GM21576 (cell line): Measurements from ENCODE around the gene OCSTAMP.
A peak's percentile ranks its signal among the peaks of the same experiment; 100 is the strongest.

Experiments
- ATAC-seq: cut with Tn5 transposase; IDR thresholded peaks from one replicate; pipeline ENCODE4 v1.9.1; 2021; ENCODE audit warnings: mild to moderate bottlenecking, moderate library complexity; ENCODE audit not compliant: unreplicated experiment

The OCSTAMP gene

DNA sequence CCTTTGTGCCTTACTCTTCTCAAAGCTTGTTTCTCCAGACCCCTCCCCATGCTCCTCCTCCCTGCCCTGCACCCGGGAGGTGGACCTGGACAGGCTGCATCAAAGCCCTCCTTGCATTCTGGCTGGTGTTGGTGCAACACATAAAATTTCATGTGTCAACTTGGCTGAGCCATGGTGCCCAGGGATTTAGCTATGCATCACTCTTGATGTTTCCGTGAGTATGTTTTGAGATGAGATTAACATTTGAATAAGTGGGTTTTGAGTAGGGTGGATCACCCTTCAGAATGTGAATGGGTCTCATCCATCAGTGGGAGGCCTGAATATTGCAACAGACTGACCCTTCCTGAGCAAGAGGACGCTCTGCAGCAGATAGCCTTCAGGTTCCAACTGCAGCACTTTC is 4.4 kb upstream of the OCSTAMP start:
- no peak for ATAC-seq

DNA sequence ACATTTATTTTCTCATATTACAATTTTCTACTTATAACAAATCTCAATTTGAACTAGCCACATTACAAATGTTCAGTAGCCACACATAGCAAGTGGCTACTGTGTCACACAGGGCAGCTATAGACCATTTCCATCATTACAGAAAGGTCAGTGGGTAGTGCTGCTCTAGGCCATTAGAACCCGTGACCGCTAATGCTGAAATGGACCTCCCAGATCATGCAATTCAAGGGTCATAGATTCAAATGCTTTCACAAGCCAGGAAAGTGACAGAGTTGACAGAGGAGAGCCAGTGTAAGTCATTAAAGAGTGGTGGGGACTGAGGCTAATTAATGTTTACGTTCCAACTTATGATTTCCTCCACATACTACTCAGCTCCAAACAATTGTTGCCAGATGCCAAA is 3.5 kb upstream of the OCSTAMP start:
- no peak for ATAC-seq

DNA sequence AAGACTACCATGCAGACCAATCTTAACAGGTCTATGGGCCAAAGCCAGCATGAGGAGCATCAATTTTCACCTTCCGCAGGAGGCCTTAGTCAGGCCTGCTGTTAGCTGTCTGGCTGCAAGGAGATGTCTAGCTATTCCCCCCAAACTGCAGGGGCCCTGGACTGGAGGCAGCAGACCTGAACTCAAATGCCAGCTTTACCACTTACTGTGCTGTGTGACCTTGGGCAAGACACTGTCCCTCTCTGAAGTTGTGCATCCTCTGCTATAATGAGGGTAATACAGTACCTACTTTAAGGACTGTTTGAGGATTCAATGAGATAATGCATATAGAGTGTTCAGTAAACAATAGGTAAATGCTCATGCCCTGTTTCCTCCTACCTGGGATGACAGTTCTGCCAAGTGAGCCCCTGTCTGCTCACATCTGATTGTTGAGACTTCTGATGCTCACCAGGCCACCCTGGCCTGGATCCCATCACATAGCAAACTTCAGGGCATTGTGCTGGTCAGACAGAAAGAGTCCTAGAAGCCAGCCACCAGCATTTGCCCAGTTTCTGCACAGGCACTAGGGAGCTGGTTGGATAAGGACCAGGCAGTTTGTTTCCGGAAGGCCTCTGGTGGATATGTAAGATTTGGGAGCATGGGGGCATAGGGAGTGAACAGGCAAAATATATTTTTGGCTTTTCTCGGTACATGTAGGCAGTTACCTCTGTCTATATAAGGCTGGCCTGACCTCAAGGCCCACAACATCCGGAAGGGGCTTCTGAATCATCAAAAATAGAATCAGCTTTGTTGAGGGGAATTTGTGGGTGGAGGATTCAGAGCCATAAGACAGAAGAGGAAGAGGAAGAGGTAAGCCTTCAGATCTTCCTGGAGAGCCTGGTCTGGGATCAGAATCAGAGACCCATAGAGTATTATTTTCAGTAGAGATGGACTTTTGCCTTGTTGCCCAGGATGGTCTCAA is 2.3 kb upstream of the OCSTAMP start:
- ATAC-seq = peak; percentile 75

DNA sequence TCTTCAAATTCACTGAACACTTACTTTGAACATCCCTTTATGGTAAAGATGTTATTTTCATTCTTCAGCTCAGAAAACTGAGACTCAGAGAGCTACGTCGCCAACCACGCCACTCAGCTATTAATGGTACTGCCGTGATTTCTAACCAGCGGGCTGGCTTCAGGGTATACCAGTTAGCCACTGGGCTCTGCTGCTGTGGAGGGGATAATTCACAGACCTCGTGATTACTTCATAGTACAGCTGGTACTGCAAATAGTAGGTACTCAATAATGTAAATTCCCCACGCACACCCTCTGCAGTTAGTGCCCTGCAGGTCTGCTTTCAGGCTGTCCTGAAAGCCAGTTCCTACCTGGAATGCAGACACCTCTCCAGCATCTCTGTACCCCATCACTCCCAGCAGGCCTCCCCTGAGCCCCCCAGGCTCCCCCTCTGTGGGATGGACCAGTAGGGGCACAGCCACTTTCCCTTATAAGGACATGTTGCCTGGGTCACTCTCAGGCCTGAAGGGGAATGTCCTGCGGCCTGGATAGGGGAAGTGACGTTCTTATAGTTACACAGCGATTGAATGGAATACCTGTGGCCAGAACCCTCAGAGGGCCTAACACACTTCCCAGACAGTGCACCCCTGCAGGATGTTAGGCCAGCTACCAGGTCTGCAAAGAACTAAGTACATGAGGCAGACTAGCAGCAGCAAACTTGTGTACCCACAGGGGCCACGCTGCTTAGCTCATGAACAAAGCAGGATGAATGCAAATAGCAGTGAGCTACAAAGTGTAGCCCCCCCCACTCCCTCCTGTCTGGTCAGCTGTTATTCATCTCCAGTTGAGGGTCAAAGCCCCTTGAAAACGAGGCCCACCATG is 1.3 kb upstream of the OCSTAMP start:
- no peak for ATAC-seq

DNA sequence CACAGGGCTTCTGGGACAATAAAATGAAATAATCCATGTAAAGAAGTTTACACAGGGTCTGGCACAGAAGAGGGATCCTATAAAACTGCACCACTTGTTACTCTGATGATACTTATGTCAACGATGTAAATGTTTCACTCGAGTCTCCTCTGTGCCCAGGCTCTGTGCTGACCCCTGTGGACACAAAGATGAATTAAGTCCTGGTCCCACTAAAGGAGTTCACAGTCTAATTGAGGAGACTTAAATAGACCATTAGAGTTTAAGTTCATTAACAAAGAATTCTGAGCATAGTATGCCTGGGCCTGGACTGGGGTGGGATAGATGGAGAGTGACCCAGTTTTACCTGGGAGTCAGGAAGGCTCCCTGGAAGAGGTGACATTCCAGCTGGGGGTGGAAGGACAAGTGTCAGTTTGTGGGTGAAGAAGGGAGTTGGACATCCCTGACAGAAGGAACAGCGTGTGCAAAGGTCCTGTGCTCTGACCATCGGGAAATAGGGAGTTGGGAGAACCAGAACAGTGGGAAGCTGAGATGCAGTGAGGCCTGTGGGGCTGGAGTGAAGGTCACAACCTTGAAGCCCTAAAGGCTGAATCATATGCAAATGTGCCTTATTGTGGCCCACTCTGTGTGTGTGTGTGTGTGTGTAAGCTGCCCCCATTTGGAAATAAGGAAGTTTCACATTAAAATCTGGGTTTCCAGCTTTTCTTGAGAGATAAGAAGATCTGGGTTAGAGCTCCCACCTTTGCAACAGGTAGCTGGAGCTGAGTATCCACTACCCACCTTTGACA is 1.1 kb downstream of the OCSTAMP start:
- no peak for ATAC-seq

DNA sequence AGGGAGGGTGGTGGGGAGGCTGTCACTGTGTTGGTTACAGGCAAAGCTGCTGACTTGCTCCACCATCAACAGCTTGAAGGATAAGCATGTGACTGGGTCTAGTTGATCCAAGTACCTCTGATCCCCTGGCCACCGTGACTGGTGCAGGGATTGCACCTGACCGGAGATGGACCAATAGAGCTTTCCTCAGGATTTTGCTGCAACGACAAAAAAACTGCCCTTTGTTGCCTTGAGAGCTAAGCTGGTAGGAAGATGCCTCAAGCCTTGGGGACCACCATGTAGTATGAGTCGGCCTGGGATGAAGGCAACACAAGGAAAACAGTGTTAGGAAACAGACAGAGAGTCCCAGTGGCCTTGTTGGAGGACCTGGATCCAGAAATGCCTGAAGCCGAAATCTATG is 1.8 kb downstream of the OCSTAMP start:
- no peak for ATAC-seq

DNA sequence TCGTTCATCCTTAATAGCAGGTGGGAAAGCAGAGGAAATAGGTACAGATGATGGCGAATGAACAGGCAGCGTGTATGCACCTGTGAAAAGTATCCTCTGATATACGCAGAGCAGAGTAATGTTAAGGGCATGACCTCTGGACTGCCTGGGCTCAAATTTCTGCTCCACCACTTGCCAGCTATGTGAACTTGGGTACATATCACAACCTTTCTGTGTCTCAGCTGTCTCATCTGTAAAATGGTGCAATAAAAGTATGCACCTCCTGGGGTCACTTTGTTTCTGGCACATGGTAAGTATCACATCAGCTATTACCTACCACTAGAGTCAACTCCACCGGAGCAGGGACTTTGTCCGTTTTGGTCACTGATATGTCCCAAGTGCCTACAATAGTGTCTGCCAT is 2.5 kb downstream of the OCSTAMP start:
- ATAC-seq = no peak

DNA sequence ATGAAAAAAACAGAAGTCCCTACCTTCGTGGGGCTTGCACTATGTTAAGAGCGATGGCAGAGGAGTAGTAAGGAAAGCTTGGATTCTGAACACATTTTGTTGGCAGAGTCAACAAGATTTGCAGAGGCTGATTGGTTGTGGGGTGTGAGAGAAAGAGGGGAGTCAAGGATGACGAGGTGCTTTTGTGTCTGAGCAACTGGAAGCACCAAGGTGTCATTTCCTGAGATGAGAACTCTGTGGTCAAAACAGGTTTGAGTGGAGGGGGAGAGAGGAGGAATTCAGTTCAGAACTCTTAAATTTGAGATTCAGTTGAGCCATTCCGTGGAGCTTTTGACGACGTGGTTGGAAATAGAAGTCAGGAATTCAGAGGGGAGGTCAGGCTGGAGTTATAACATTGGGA is 3.5 kb downstream of the OCSTAMP start:
- no peak for ATAC-seq

DNA sequence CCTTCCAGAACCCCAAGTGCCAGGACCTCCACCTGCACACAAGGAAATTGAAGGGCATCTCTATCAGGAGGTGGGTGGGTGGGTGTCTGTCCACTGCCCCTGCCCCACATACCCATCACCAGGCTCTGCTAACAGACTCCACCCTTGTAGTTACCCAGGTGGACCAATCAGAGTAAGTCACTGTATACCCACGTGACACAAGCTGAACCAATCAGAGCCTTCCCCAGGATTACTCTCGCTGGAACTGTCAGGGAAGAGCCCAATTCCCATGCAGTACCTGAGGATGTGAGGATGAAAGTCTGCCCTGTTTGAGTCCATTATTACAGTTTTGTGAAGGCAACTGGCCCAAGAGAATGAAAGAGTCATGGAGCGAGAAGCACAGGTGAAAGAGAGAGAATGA is 4.2 kb downstream of the OCSTAMP start:
- ATAC-seq = no peak

DNA sequence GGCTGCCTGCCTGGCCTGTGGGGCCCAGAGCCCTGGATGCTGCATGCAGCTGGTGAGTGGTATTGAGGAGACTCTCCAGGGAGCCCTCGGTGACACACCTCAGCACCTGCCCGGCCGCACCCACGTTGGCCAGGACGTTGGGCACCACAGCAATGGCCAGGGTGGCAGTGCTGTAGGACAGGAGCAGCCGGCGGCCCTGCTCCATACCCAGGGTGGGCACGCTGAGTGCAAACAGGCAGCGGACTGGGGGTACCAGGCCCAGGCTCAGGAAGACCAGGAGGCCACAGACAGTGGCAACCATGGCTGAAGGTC is 4.7 kb downstream of the OCSTAMP start:
- ATAC-seq = no peak

DNA sequence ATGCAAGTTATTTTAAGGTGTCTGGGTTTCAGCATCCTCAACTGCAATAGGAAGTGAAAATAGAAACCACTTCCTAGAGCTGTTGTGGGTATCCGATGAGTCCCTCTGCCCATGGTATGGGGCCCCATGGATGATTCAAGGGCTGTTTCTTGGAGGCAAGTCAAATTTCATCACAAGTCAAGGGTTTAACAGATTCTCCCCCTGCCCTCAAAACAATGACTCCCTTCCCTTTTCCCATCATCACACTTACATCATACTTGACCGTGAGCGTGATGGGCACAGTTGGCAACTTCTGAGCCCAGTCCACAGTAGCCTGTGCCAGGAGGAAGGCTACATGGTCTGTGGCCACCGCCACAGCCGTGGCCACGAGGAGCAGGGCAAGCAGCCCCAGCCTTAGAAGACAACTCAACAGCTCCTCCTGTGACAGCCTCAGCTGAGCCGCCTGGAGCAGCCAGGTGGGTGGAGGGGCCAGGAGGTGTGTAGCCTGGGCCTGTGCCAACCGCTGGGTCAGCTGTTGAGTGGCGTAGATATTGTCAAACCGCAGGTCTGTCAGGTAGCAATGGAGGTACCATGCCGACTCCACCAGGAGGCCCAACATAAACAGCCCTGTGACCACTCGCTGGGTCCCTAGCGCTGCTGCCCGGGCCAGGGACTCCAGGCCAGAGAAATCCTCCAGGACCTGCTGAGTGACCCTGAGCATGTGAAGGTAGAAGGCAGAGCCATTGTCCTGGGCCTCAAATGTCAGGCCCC is 5.2 kb downstream of the OCSTAMP start:
- no peak for ATAC-seq

DNA sequence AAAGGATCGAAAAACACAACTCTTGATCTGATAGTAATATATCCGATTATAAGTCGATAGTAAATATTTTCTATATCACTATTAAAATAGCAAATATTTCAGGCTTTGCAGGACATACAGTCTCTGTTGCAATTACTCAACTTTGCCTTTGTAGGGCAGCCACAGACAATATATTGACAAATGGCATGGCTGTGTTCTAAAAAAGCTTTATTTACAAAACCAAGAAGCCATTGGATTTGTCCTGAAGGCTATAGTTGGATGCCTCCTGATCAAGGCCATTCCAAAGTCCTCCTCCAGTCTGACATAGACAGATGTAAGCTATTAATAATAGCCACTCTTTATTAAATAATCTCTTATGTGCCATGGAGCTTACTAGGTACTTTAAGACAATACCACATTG is 5.9 kb downstream of the OCSTAMP start:
- ATAC-seq = no peak

DNA sequence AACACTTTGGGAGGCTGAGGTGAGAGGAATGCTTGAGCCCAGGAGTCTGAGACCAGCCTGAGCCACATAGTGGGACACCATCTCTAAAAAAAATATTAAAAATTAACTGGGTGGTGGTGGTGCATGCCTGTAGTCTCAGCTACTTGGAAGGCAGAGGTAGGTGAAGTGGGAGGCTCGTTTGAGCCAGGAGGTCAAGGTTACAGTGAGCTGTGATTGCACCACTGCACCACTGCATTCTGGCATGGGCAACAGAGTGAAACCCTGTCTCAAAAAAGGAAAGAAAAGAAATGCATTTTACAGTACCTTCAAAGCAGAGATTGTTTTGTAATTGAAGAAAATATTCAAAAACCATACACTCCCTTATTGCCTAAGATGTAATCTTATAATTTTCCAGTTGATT is 6.5 kb downstream of the OCSTAMP start:
- no peak for ATAC-seq

DNA sequence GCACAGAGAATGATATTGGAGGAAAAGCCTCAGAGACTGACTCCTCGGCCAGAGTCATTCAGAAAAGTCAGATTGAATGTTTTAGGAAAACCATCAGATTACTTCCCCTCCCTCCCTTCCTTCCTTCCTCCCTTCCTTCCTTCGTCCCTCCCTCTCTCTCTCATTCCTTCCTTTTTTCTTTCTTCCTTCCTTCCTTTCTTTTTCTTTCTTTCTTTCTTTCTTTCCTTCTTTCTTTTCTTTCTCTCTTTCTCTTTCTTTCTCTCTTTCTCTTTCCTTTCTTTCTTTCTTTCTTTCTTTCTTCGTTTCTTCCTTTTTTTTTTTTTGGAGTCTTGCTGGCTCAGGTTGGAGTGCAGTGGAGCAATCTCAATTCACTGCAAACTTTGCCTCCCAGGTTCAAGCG is 7.4 kb downstream of the OCSTAMP start:
- no peak for ATAC-seq

DNA sequence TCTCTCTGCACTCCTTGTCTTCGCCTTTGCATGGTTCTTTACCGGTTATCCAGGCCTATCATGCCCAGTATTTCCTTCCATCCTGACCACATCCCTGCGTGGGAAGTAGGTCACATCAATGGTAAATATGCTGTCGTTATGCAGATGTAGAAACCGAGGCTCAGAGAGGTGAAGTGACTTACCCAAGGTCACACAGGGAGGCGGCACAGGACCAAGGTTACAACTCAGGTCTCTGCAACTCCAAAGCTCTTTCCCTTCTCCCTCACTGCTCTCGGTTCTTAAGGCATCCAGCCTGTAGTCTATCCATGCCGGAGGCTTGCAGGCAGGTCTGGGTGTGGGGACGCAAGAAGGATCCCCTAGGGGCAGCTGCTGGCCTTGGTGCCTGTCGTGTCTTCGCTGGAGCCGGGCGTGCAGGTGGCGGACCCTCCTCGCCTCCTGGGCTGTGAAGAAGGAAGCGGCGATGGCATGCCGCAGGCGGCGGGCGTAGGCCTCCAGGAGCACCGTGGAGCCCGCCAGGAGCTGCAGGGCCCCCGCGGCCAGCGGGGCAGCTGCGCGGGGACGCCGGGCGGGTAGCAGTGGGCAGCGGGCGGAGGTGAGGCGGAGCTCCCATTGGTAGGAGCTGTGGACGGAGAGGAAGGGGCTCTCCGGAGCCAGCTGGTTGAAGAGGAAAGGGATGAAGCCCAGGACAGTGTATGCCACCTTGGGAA is 9.1 kb downstream of the OCSTAMP start:
- no peak for ATAC-seq

DNA sequence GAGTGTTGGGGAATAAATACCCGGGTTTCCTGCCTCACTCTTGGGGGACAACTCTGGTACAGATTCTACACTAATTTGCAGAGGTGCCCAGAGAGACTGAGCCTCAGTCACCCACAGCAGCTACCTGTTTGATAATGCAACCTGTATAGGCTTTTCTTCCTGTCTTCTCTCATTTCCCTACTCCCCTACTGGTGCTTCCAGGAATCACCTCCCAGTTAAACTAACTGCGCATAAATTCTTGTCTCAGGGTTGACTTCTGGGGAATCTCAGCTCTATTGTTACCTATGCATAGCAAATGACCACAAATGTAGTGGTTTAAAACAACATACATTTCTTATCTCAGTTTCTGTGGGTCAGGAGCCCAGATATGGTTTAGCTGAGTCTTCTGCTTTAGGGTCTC is 11.3 kb downstream of the OCSTAMP start:
- ATAC-seq = no peak

DNA sequence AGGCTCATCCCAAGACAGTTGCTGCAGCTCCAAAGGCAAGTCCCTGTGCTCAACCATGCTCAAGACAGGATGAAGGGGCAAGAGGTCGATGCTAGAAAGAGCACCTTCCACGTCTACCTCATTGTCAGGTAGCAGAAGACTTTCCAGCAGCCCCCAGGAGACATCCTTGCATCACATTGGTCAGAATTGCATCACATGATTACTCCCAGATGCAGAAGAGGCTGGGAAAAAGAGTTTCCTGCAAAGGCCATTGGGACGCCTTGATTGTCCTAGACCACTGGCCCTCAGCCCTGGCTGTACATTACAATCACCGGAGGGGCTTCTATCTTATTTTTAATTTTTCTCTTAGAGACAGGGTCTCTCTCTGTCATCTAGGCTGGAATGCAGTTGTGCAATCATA is 19.8 kb downstream of the OCSTAMP start:
- no peak for ATAC-seq

DNA sequence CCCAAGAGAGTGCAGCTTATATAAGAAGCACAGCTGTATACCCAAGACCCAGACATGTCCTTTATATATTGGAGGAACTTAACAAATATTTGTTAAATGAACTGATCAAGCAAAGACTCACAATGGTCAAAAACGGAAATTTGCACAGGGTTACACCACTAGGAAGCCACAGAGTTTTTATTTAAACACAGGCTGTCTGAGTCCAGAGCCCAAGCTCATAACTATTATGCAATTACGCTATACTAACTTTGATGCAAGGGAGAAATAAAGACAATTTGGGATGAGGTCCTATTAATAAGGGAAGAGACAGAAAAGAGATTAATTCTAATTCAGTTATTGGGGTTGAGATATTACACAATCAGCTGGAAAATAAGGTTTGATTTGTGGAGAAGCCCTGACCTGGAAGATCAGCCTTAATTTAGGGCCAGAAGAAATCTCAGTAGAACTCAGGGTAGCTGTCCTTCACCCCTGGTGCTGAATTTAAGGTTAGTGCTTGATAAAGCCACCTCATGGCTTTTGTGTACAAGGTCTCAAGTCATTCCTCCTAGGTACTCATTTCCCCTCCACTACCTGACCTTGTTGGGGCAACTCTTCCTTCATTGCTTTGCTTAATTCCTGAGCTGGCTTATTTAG is 26.6 kb downstream of the OCSTAMP start:
- no peak for ATAC-seq

DNA sequence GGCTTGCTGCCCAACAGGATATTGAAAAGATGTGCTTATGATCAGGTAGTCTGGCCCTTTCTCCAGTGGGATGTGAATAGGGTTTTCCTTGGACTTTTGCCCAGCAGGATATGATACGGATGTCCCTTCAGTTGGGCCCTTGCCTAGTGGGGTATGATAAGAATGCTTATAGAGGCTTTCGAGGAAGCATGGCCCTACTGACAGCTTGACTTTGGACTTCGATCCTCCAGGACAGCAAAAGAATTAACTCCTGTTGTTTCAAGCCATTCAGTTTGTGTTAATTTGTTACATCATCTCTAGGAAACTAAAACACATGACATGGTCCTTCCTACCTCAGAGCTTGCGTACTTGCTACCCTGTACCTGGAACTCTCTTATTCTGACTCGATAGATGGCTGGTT is 27.3 kb downstream of the OCSTAMP start:
- ATAC-seq = no peak
